Osteoblast (primary cell): ENCODE data around the gene FGF9. TPM values are rescaled to one million over a fixed set of nuclear protein-coding genes. Genes with fewer than 3 reads are reported as not detected.

Source experiments
- DNase-seq: peaks from one replicate; pipeline ENCODE4 v3.0.0; 2011; ENCODE audit warnings: low spot score, mixed read lengths; ENCODE audit not compliant: insufficient read length; ENCODE audit errors: missing footprints
- H2AFZ ChIP-seq: 2 replicates; pipeline ENCODE4 v1.6.0; 2011; ENCODE audit warnings: mild to moderate bottlenecking, low read length
- H3K27ac ChIP-seq: 2 replicates; pipeline ENCODE4 v1.5.1; 2011; ENCODE audit warnings: mild to moderate bottlenecking, low read depth, low read length, moderate library complexity
- H3K27me3 ChIP-seq: 2 replicates; pipeline ENCODE4 v1.6.0; 2012; ENCODE audit warnings: mild to moderate bottlenecking, control low read depth, inconsistent platforms, low read length, moderate library complexity; ENCODE audit not compliant: insufficient read depth
- H3K36me3 ChIP-seq: 2 replicates; pipeline ENCODE4 v1.5.1; 2011; ENCODE audit warnings: mild to moderate bottlenecking, low read length, control low read depth, moderate library complexity; ENCODE audit not compliant: insufficient read depth
- H3K4me1 ChIP-seq: 2 replicates; pipeline ENCODE4 v1.5.1; 2011; ENCODE audit warnings: mild to moderate bottlenecking, low read length, control low read depth, moderate library complexity; ENCODE audit not compliant: insufficient read depth
- H3K4me2 ChIP-seq: 2 replicates; pipeline ENCODE4 v1.6.0; 2011; ENCODE audit warnings: mild to moderate bottlenecking, low read length; ENCODE audit not compliant: insufficient read depth
- H3K4me3 ChIP-seq: fragments of 200-600 bp; sonication (generic); 3 replicates; pipeline ENCODE4 v1.5.1; 2012; ENCODE audit warnings: mild to moderate bottlenecking, low read length, inconsistent platforms; ENCODE audit not compliant: insufficient read depth
- H3K79me2 ChIP-seq: 2 replicates; pipeline ENCODE4 v1.6.0; 2012; ENCODE audit warnings: mild to moderate bottlenecking, low read length, control low read depth, inconsistent platforms; ENCODE audit not compliant: insufficient read depth
- H3K9me3 ChIP-seq: 2 replicates; pipeline ENCODE4 v1.5.1; 2011; ENCODE audit warnings: low read depth, low read length, control low read depth
- H4K20me1 ChIP-seq: 2 replicates; pipeline ENCODE4 v1.6.0; 2012; ENCODE audit warnings: mild to moderate bottlenecking, low read length, control low read depth; ENCODE audit not compliant: insufficient read depth
- total RNA-seq: library from RNA; depleted of rRNA; stranded (reverse); fragments of >200 nt; gene quantifications from 2 replicates; pipeline ENCODE4 v1.2.3, GENCODE V29; 2012
- TF ChIP-seq, protein P1 (sequence below): IDR thresholded peaks from 2 replicates; pipeline ENCODE4 v1.5.1; 2011; ENCODE audit warnings: mild to moderate bottlenecking, low read depth, low read length, moderate library complexity; ENCODE audit errors: extremely low read depth

Gene FGF9
- total RNA-seq, 1 donor: not detected

DNA sequence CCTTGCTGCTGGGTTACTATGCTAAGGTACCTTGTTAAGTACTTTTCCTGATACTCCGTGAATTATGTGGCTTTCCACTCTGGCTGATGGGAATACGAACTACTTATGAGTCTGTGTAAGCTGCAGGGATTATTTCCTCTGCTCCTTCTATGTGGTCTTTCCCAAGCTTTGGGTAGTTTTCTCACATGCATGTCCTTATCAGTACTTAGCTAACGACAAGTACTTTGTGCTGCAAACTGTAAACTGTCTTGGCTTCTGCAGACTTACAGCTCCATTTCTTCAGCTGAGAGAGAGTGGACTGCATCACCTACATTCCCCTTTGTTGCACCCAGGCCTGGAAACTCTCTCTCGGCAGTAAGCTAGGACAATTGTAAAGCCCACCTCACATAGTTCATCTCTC lies 76.6 kb downstream of the FGF9 start:
- no peaks in the 10 kb centered on the region for H3K27me3 ChIP-seq
- H2AFZ ChIP-seq: no peak overlapping the region
- H4K20me1 ChIP-seq: no peaks in the 10 kb centered on the region
- H3K4me2 ChIP-seq: no peak overlapping the region
- H3K36me3 ChIP-seq: no peaks in the 10 kb centered on the region
- no peak for DNase-seq
- H3K9me3 ChIP-seq: peaks cover under 1% of the 10 kb centered on the region
- no peaks in the 10 kb centered on the region for H3K4me1 ChIP-seq
- no peak overlapping the region for H3K4me3 ChIP-seq
- TF ChIP-seq, protein P1, sequence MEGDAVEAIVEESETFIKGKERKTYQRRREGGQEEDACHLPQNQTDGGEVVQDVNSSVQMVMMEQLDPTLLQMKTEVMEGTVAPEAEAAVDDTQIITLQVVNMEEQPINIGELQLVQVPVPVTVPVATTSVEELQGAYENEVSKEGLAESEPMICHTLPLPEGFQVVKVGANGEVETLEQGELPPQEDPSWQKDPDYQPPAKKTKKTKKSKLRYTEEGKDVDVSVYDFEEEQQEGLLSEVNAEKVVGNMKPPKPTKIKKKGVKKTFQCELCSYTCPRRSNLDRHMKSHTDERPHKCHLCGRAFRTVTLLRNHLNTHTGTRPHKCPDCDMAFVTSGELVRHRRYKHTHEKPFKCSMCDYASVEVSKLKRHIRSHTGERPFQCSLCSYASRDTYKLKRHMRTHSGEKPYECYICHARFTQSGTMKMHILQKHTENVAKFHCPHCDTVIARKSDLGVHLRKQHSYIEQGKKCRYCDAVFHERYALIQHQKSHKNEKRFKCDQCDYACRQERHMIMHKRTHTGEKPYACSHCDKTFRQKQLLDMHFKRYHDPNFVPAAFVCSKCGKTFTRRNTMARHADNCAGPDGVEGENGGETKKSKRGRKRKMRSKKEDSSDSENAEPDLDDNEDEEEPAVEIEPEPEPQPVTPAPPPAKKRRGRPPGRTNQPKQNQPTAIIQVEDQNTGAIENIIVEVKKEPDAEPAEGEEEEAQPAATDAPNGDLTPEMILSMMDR: no peak
- no peaks in the 10 kb centered on the region for H3K79me2 ChIP-seq
- no peak overlapping the region for H3K27ac ChIP-seq

DNA sequence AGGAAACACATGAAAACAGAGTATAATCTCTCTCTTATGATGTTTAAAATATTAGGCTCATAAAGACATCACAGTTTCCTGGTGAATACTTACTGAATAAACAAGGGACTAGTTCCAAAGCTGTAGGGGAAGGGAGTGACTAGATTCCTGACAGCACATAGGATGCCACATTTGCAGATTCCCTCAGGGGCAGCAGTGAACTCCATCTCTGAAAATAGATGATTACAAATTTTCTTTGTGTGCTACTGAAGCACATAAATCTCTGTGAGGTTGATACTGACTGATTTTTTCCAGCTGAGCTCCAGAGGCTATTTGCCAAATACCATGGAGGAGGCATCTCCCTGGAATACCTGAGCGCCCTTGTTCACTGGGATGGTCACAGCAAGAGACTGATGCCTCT lies 77.3 kb downstream of the FGF9 start:
- TF ChIP-seq, protein P1: no peak
- H3K9me3 ChIP-seq: no peaks in the 10 kb centered on the region
- no peaks in the 10 kb centered on the region for H3K36me3 ChIP-seq
- no peaks in the 10 kb centered on the region for H3K79me2 ChIP-seq
- no peak overlapping the region for H3K4me2 ChIP-seq
- H3K27me3 ChIP-seq: no peaks in the 10 kb centered on the region
- no peaks in the 10 kb centered on the region for H3K4me1 ChIP-seq
- no peak overlapping the region for H3K27ac ChIP-seq
- no peak overlapping the region for H2AFZ ChIP-seq
- no peaks in the 10 kb centered on the region for H4K20me1 ChIP-seq
- no peak overlapping the region for H3K4me3 ChIP-seq
- DNase-seq: no peak

DNA sequence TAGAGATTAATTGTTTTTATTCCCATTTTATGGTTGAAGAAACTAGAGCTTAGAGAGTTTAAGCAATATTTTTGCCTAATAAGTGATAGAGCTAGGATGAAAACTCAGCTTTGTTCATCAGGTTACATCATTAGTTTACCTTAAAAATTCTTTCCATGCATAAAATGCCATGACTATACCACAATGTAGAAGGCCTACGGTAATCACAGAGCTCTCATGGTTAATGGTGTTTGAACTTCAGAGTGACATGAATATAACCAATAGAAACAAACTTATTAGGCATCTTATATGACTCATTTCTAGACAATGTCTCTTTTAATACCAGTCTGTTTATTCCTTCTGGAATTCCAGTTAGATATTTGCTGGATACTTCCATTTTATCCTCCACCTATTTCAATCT lies 78.5 kb downstream of the FGF9 start:
- no peak for DNase-seq
- Histone ChIP-seq H3K36me3 (no peaks in the 10 kb centered on the region), H3K4me2 (no peak overlapping the region), H4K20me1 (no peaks in the 10 kb centered on the region), H3K27ac (no peak overlapping the region), H3K9me3 (no peaks in the 10 kb centered on the region), H3K4me1 (no peaks in the 10 kb centered on the region), H3K27me3 (no peaks in the 10 kb centered on the region), H2AFZ (no peak overlapping the region), H3K4me3 (no peak overlapping the region), H3K79me2 (no peaks in the 10 kb centered on the region)
- TF ChIP-seq, protein P1: no peak

DNA sequence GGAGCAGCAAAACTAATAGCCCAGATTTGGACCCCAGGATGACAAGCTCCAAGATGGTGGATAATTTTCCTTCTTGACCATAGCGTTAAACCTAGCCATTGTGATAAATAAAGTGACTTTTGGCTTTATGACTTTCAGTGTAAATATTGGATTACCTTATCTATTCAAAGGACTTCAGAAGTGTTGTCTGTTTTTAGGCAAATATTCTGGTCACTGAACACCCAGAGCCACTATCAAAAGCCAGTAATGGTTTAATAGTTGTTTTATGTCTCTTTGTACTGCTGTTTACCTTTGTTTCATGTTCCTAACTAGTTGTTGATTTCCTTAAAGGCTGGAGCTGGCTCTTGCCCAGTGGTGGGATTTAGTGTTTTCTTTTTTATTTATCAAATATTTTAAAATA lies 81.6 kb downstream of the FGF9 start:
- Histone ChIP-seq H3K27ac (no peak overlapping the region), H3K79me2 (no peaks in the 10 kb centered on the region), H4K20me1 (no peaks in the 10 kb centered on the region), H3K9me3 (no peaks in the 10 kb centered on the region), H3K36me3 (no peaks in the 10 kb centered on the region), H3K4me2 (no peak overlapping the region), H3K4me3 (no peak overlapping the region), H3K27me3 (no peaks in the 10 kb centered on the region), H3K4me1 (no peaks in the 10 kb centered on the region), H2AFZ (no peak overlapping the region)
- DNase-seq: no peak
- TF ChIP-seq, protein P1: no peak
